ENCODE data around the gene MAN2A2.

The MAN2A2 gene

DNA sequence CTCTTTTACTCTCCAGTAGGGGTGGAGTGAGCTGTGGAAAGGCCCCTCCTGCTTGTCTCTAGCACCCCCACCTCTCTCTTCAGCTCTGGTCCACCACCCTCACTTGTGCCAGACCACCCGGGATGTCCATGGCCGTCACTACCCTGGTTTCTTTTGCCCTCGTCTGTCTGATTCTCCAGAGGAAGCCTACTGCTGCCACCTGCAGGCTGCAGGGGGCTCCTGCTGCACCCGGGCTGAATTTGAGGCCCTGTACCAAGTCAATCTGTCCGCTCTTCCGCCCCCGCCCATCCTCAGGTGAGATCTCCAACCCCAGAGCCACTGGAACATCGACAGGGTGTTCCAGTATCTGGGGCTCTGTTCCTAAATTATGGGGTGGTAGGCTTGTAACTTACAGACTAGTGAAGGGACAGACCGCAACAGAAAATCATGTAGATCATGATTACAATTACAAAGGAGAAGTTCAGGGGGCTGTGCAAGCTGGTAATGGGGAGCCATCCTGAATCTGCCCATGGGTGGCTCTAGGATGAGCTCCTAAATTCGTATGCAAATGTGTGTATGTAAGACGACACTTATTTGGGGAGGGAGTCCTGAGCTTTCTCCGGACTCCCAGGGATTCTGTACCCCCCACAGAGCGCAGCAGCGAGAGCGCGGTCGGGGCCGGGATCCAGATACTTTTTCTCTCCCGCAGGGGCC lies 31.3 kb downstream of the MAN2A2 start:
- Histone ChIP-seq H4K20me1 (ENCODE audit: insufficient read depth, low read length) (no peaks in the 10 kb centered on the region), H3K4me1 (ENCODE audit: insufficient read depth, low read length, severe bottlenecking) (peaks cover 45% of the 10 kb centered on the region)

DNA sequence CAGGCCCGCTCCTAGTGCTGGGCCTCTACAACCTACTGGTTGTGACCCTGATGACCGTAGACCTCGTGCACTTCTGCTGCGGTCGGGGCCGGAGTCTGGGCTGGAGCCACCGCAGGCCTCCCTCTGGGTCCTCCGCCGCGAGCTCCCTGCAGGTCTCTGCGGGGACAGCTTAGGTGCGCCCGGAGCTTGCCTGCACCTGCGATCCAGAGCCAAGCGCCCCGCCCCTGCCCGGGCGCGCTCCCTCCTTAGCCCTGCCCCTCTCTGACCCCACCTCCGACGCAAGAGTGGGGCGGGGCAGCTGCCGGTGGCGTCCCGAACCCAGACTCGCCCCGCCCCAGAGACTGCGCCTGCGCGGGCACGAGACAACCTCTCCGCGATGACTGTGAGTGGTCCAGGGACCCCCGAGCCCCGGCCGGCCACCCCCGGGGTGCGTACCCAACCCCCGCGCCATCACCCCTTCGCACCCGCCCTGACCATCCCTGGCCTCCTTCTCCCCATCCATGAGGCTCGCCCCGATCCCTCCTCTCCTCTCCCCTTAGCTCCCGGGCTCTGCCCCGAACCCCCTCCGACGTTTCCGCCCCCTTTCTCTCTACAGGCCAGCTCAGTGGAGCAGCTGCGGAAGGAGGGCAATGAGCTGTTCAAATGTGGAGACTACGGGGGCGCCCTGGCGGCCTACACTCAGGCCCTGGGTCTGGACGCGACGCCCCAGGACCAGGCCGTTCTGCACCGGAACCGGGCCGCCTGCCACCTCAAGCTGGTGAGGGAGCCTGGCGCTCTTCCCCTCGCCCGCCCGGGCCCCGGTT lies 32.0 kb downstream of the MAN2A2 start, which contains the start of gene UNC45A:
Gene UNC45A, plus strand, starts transcription at position 337 of the 803 bp plus-strand sequence. Its CDS starts 40 bp downstream, at position 377.
- Histone ChIP-seq H3K27ac (ENCODE audit: low read depth, low read length, poor library complexity, severe bottlenecking) (peak within 1 kb of the TSS; percentile 45), H2AFZ (ENCODE audit: low read length) (no peak within 1 kb of the TSS), H3K9ac (ENCODE audit: low read length) (peak within 1 kb of the TSS; percentile 80), H3K4me2 (ENCODE audit: low read length) (peak within 1 kb of the TSS; percentile 83), H3K79me2 (ENCODE audit: insufficient read depth, low read length) (no peaks in the 10 kb centered on the region), H3F3A (ENCODE audit: insufficient read depth, low read length) (no peaks in the 10 kb centered on the region), H3K9me2 (ENCODE audit: low read depth, low read length) (no peaks in the 10 kb centered on the region), H3K4me3 (ENCODE audit: low read depth, low read length, poor library complexity, severe bottlenecking) (peak within 1 kb of the TSS; percentile 75), H3K4me1 (ENCODE audit: insufficient read depth, low read length, severe bottlenecking) (peaks cover 43% of the 10 kb centered on the region), H4K20me1 (ENCODE audit: insufficient read depth, low read length) (no peaks in the 10 kb centered on the region), H3K27me3 (ENCODE audit: insufficient read depth, low read length) (no peaks in the 10 kb centered on the region), H3K9me3 (ENCODE audit: low read length) (no peaks in the 10 kb centered on the region), H3K36me3 (ENCODE audit: insufficient read depth, low read length) (peaks cover 20% of the 10 kb centered on the region; the same call in 1 of the 2 replicates)
- no peak for TF ChIP-seq EZH2 (IDR thresholded peaks at IDR 0.05; ENCODE audit: borderline replicate concordance, low read length)
- TF ChIP-seq, protein P1, sequence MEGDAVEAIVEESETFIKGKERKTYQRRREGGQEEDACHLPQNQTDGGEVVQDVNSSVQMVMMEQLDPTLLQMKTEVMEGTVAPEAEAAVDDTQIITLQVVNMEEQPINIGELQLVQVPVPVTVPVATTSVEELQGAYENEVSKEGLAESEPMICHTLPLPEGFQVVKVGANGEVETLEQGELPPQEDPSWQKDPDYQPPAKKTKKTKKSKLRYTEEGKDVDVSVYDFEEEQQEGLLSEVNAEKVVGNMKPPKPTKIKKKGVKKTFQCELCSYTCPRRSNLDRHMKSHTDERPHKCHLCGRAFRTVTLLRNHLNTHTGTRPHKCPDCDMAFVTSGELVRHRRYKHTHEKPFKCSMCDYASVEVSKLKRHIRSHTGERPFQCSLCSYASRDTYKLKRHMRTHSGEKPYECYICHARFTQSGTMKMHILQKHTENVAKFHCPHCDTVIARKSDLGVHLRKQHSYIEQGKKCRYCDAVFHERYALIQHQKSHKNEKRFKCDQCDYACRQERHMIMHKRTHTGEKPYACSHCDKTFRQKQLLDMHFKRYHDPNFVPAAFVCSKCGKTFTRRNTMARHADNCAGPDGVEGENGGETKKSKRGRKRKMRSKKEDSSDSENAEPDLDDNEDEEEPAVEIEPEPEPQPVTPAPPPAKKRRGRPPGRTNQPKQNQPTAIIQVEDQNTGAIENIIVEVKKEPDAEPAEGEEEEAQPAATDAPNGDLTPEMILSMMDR (IDR thresholded peaks at IDR 0.05; ENCODE audit: low read length), result no peak

More for the DNA sequence above, 31.3 kb downstream of the MAN2A2 start:
- peak overlapping the region; percentile 75 for H3K4me3 ChIP-seq (ENCODE audit: low read depth, low read length, poor library complexity, severe bottlenecking)
- H3K79me2 ChIP-seq (ENCODE audit: insufficient read depth, low read length), result no peaks in the 10 kb centered on the region
- H3F3A ChIP-seq (ENCODE audit: insufficient read depth, low read length), result no peaks in the 10 kb centered on the region
- no peaks in the 10 kb centered on the region for H3K9me3 ChIP-seq (ENCODE audit: low read length)
- H3K9ac ChIP-seq (ENCODE audit: low read length), result peak overlapping the region; percentile 51; the same call in 1 of the 2 replicates
- H3K4me2 ChIP-seq (ENCODE audit: low read length), result peak overlapping the region; percentile 83
- no peaks in the 10 kb centered on the region for H3K9me2 ChIP-seq (ENCODE audit: low read depth, low read length)
- no peak for TF ChIP-seq EZH2 (IDR thresholded peaks at IDR 0.05; ENCODE audit: borderline replicate concordance, low read length)
- TF ChIP-seq, protein P1 (IDR thresholded peaks at IDR 0.05; ENCODE audit: low read length), result peak; percentile 92
- H2AFZ ChIP-seq (ENCODE audit: low read length), result no peak overlapping the region
- H3K36me3 ChIP-seq (ENCODE audit: insufficient read depth, low read length), result peaks cover 13% of the 10 kb centered on the region; the same call in 1 of the 2 replicates
- H3K27ac ChIP-seq (ENCODE audit: low read depth, low read length, poor library complexity, severe bottlenecking), result peak overlapping the region; percentile 45
- H3K27me3 ChIP-seq (ENCODE audit: insufficient read depth, low read length), result no peaks in the 10 kb centered on the region

DNA sequence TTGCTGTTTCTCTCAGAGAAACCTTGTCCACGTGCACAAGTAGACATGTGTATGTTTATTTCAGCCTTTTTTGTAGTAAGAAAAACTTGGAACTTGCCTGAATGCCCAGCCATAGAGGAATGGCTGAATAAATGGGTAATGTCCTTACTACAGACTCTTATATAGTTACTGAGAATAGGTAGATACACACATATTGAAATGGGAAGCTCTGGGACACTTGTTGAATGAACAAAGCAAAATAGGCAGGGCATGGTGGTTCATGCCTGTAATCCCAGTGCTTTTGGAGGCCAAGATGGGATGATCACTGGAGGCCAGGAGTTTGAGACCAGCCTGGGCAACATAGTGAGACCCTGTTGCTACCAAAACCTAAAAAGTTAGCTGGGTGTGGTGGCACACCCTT lies 33.7 kb downstream of the MAN2A2 start:
- Histone ChIP-seq H3K36me3 (ENCODE audit: insufficient read depth, low read length) (peaks cover 35% of the 10 kb centered on the region), H3K79me2 (ENCODE audit: insufficient read depth, low read length) (no peaks in the 10 kb centered on the region), H3K27ac (ENCODE audit: low read depth, low read length, poor library complexity, severe bottlenecking) (no peak overlapping the region), H3F3A (ENCODE audit: insufficient read depth, low read length) (no peaks in the 10 kb centered on the region), H3K9me3 (ENCODE audit: low read length) (no peaks in the 10 kb centered on the region), H3K9me2 (ENCODE audit: low read depth, low read length) (no peaks in the 10 kb centered on the region), H3K4me2 (ENCODE audit: low read length) (peak overlapping the region; percentile 83; the same call in 1 of the 2 replicates), H4K20me1 (ENCODE audit: insufficient read depth, low read length) (no peaks in the 10 kb centered on the region), H2AFZ (ENCODE audit: low read length) (no peak overlapping the region), H3K9ac (ENCODE audit: low read length) (no peak overlapping the region; the same call in 1 of the 2 replicates), H3K27me3 (ENCODE audit: insufficient read depth, low read length) (no peaks in the 10 kb centered on the region), H3K4me3 (ENCODE audit: low read depth, low read length, poor library complexity, severe bottlenecking) (peak overlapping the region; percentile 75), H3K4me1 (ENCODE audit: insufficient read depth, low read length, severe bottlenecking) (peaks cover 31% of the 10 kb centered on the region)
- TF ChIP-seq, protein P1 (IDR thresholded peaks at IDR 0.05; ENCODE audit: low read length), result no peak
- TF ChIP-seq EZH2 (IDR thresholded peaks at IDR 0.05; ENCODE audit: borderline replicate concordance, low read length), result no peak

Data from OCI-LY1 (cell line).